ENCODE measurements around the gene NGEF.

GRCh38 chr2:232928551-232929302, 84.3 kb downstream of the NGEF start:
- no peak for TF ChIP-seq POLR2AphosphoS5 (IDR thresholded peaks at IDR 0.05)
- TF ChIP-seq POLR2A (IDR thresholded peaks at IDR 0.05), result no peak
